GM12878 (cell line): Measurements from ENCODE around the gene DEPDC1B. TPM values are rescaled to one million over a fixed set of nuclear protein-coding genes. Genes with fewer than 3 reads are reported as not detected.

Experiments used
- ATAC-seq: fragments of 200-7000 bp; cut with Tn5 transposase; 3 replicates; pipeline ENCODE4 v1.9.1; 2020; ENCODE audit warnings: mild to moderate bottlenecking, moderate library complexity
- BruUV-seq: library from RNA; stranded (reverse); fragments of 400-500 nt; replicated peaks from 2 replicates; lab custom pipeline; 2021; lab: Mats Ljungman, UMichigan
- CTCF ChIA-PET: fragments of 300-600 bp; sonication (Branson Sonifier 250); formaldehyde crosslinking; extraction: SDS; loops from one replicate; lab custom pipeline; 2021; ENCODE audit warnings: inconsistent platforms; lab: Yijun Ruan, JAX
- POLR2A ChIA-PET: fragments of 350-600 bp; formaldehyde crosslinking; extraction: SDS; loops from one replicate; lab custom pipeline; 2021; ENCODE audit warnings: inconsistent platforms; lab: Charles Lee
- RAD21 ChIA-PET: fragments of 300-600 bp; sonication (Branson Sonifier 250); formaldehyde crosslinking; loops from one replicate; lab custom pipeline; 2023; ENCODE audit warnings: antibody characterized with exemption; ENCODE audit not compliant: unreplicated experiment; lab: Charles Lee
- SMC1A ChIA-PET: fragments of 300-600 bp; sonication (Branson Sonifier 250); formaldehyde crosslinking; loops from one replicate; lab custom pipeline; 2023; ENCODE audit not compliant: unreplicated experiment, uncharacterized antibody; lab: Charles Lee
- DNase-seq: peaks from one replicate; pipeline ENCODE4 v3.0.0-alpha.2; 2011; ENCODE audit warnings: low read depth, low spot score
- FAIRE-seq: peaks from 3 replicates; lab custom pipeline; 2011; peaks lifted over from hg19 to GRCh38; lab: Jason Lieb, UNC
- H2AFZ ChIP-seq: 2 replicates; pipeline ENCODE4 v1.6.0; 2011; ENCODE audit warnings: low read depth, low read length, control low read depth; ENCODE audit not compliant: control insufficient read depth
- H3K27ac ChIP-seq: 2 replicates; pipeline ENCODE4 v1.5.1; 2011; ENCODE audit warnings: control low read depth; ENCODE audit not compliant: control insufficient read depth, insufficient read depth
- H3K27me3 ChIP-seq, 2 experiments: replicated peaks in 1 of 2; 2 replicates each; pipeline versions ENCODE4 v1.6.0 to v1.6.1; 2011; ENCODE audit warnings: low read length in 1 of 2; ENCODE audit not compliant: control insufficient read depth in 2 of 2, insufficient read depth in 2 of 2
- H3K36me3 ChIP-seq, 2 experiments: 2 replicates each; pipeline ENCODE4 v1.5.1; 2011; ENCODE audit warnings: low read length in 1 of 2; ENCODE audit not compliant: control insufficient read depth in 2 of 2, insufficient read depth in 2 of 2
- H3K4me1 ChIP-seq: 2 replicates; pipeline ENCODE4 v1.6.1; 2011; ENCODE audit warnings: mild to moderate bottlenecking, low read length, moderate library complexity, mixed read lengths; ENCODE audit not compliant: control insufficient read depth, insufficient read depth
- H3K4me2 ChIP-seq: 2 replicates; pipeline ENCODE4 v1.6.0; 2011; ENCODE audit warnings: control low read depth; ENCODE audit not compliant: control insufficient read depth, insufficient read depth
- H3K4me3 ChIP-seq: fragments of 200-600 bp; sonication (generic); 2 replicates; pipeline ENCODE4 v1.5.1; 2016
- H3K79me2 ChIP-seq: 2 replicates; pipeline ENCODE4 v1.6.0; 2011; ENCODE audit warnings: low read length; ENCODE audit not compliant: control insufficient read depth, insufficient read depth
- H3K9ac ChIP-seq: 2 replicates; pipeline ENCODE4 v1.8.0; 2011; ENCODE audit warnings: low read length, control low read depth, mixed read lengths; ENCODE audit not compliant: control insufficient read depth, insufficient read depth
- H3K9me3 ChIP-seq: replicated peaks from 3 replicates; pipeline ENCODE4 v1.5.1; 2011; ENCODE audit warnings: mild to moderate bottlenecking, low read length; ENCODE audit not compliant: control insufficient read depth, insufficient read depth
- H4K20me1 ChIP-seq: 2 replicates; pipeline ENCODE4 v1.6.0; 2011; ENCODE audit not compliant: control insufficient read depth, insufficient read depth
- MEF2B ChIP-seq: fragments of 450-650 bp; IDR thresholded peaks from 2 replicates; pipeline ENCODE4 v1.6.1; 2018; ENCODE audit warnings: mild to moderate bottlenecking, moderate library complexity; ENCODE audit not compliant: partially characterized antibody, poor library complexity, severe bottlenecking
- POLR2AphosphoS5 ChIP-seq: IDR thresholded peaks from 2 replicates; pipeline ENCODE4 v1.6.1; 2011; ENCODE audit warnings: mild to moderate bottlenecking, low read length, inconsistent platforms
- RCOR1 ChIP-seq: conservative IDR thresholded peaks from 2 replicates; pipeline ENCODE4 v1.6.1; 2012; ENCODE audit warnings: low read depth, low read length, improper control_type of control experiment
- SMC3 ChIP-seq: IDR thresholded peaks from 2 replicates; pipeline ENCODE4 v1.6.1; 2011; ENCODE audit warnings: low read length, improper control_type of control experiment, borderline replicate concordance
- SPI1 ChIP-seq: IDR thresholded peaks from 2 replicates; pipeline ENCODE4 v1.6.1; 2011; ENCODE audit warnings: low read depth, mild to moderate bottlenecking, low read length, moderate library complexity, borderline replicate concordance; ENCODE audit not compliant: insufficient read depth
- SUZ12 ChIP-seq: fragments of 200-600 bp; sonication (generic); IDR thresholded peaks from one replicate; pipeline ENCODE4 v1.6.1; 2018; ENCODE audit warnings: antibody characterized with exemption, mild to moderate bottlenecking; ENCODE audit not compliant: unreplicated experiment
- TCF3 ChIP-seq: IDR thresholded peaks from 2 replicates; pipeline ENCODE4 v1.6.1; 2012; ENCODE audit warnings: low read depth, mild to moderate bottlenecking, low read length, borderline replicate concordance; ENCODE audit not compliant: insufficient read depth
- ZNF384 ChIP-seq: IDR thresholded peaks from 2 replicates; pipeline ENCODE4 v1.6.1; 2012; ENCODE audit warnings: low read depth, mild to moderate bottlenecking, low read length, improper control_type of control experiment, borderline replicate concordance
- ZZZ3 ChIP-seq: IDR thresholded peaks from 2 replicates; pipeline ENCODE4 v1.6.1; 2011; ENCODE audit warnings: low read depth; ENCODE audit not compliant: control insufficient read depth, insufficient read length
- WGBS: methylation state at CpG from one replicate; pipeline ENCODE4 v1.1.6; 2016; ENCODE audit warnings: low lambda C conversion rate; ENCODE audit not compliant: insufficient replicate concordance, insufficient coverage; ENCODE audit errors: missing lambda C conversion rate; 5-methylcytosine and 5-hydroxymethylcytosine counted together
- in situ Hi-C: fragments of 300-500 bp; cut with MboI; formaldehyde crosslinking; loops from 9 replicates; pipeline ENCODE4 v1.14.3; 2018; ENCODE audit warnings: mixed read lengths
- intact Hi-C: fragments of 100-400 bp; cut with micrococcal nuclease; formaldehyde crosslinking; loops from one replicate; pipeline ENCODE4 v1.14.2; 2022; ENCODE audit not compliant: unreplicated experiment
- polyA plus RNA-seq, 11 experiments: library from polyadenylated mRNA; depleted of rRNA in 4 of 11; unstranded in 6 of 11; stranded (reverse) in 5 of 11; fragments of >200 nt; fragmentation: Nextera tagmentation in 4 of 11; fragmentation: Illumina TruSeq in 1 of 11; extraction: Ambion mirVana in 4 of 11; extraction: Trizol in 1 of 11; gene quantifications; 1 replicate in 1 of 11; 2 replicates in 10 of 11; pipeline versions ENCODE4 v1.2.1 to v1.2.3, GENCODE V29; 2011 to 2016; ENCODE audit warnings: inconsistent platforms in 2 of 11, missing spikeins in 2 of 11, low read depth in 1 of 11
- total RNA-seq, 4 experiments: library from RNA; depleted of rRNA in 3 of 4; stranded (reverse); fragments of >200 nt in 3 of 4; fragmentation: Illumina TruSeq in 1 of 4; extraction: Trizol in 1 of 4; gene quantifications; 2 replicates each; pipeline versions ENCODE4 v1.2.1 to v1.2.3, GENCODE V29; 2013 to 2021
- TF ChIP-seq, protein P1 (sequence below): IDR thresholded peaks from 2 replicates; pipeline ENCODE4 v1.6.1; 2012; ENCODE audit warnings: improper control_type of control experiment, low read depth, low read length; ENCODE audit not compliant: insufficient replicate concordance
- TF ChIP-seq, protein P2 (sequence below): fragments of 450-650 bp; IDR thresholded peaks from 2 replicates; pipeline ENCODE4 v1.6.1; 2017; ENCODE audit warnings: borderline replicate concordance

The DEPDC1B gene
- total and polyA plus RNA-seq, 10 of the 15 experiments (the other 5 are each of a cell fraction or from before 2014, with no cell fraction given), result 29.7 to 56.5 (median 35.5) TPM

DNA sequence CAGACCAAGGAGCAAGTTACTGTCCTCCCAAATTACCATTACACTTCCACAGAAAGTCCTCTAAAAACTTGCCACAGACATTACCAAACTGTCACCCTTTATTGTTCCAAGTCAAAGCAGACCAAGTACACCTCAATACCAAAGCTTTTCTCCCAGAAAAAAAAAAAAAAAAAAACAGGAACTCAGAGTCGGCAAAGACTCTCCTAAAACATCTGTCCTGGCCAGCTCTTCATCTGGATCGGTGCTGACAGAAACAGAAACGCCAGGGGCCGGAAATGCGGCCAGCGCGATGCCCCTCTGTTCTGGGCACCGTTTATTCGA, 718 bp downstream of the DEPDC1B start:
- TF ChIP-seq SUZ12 (no peak), ZNF384 (0 out of 2 replicates have a peak, but pooled peaks have one; percentile 33), SMC3 (no peak), TCF3 (no peak), POLR2AphosphoS5 (no peak), ZZZ3 (no peak), SPI1 (peak; percentile 10; the same call in 1 of the 2 replicates), RCOR1 (no peak), MEF2B (no peak)
- TF ChIP-seq, protein P1, sequence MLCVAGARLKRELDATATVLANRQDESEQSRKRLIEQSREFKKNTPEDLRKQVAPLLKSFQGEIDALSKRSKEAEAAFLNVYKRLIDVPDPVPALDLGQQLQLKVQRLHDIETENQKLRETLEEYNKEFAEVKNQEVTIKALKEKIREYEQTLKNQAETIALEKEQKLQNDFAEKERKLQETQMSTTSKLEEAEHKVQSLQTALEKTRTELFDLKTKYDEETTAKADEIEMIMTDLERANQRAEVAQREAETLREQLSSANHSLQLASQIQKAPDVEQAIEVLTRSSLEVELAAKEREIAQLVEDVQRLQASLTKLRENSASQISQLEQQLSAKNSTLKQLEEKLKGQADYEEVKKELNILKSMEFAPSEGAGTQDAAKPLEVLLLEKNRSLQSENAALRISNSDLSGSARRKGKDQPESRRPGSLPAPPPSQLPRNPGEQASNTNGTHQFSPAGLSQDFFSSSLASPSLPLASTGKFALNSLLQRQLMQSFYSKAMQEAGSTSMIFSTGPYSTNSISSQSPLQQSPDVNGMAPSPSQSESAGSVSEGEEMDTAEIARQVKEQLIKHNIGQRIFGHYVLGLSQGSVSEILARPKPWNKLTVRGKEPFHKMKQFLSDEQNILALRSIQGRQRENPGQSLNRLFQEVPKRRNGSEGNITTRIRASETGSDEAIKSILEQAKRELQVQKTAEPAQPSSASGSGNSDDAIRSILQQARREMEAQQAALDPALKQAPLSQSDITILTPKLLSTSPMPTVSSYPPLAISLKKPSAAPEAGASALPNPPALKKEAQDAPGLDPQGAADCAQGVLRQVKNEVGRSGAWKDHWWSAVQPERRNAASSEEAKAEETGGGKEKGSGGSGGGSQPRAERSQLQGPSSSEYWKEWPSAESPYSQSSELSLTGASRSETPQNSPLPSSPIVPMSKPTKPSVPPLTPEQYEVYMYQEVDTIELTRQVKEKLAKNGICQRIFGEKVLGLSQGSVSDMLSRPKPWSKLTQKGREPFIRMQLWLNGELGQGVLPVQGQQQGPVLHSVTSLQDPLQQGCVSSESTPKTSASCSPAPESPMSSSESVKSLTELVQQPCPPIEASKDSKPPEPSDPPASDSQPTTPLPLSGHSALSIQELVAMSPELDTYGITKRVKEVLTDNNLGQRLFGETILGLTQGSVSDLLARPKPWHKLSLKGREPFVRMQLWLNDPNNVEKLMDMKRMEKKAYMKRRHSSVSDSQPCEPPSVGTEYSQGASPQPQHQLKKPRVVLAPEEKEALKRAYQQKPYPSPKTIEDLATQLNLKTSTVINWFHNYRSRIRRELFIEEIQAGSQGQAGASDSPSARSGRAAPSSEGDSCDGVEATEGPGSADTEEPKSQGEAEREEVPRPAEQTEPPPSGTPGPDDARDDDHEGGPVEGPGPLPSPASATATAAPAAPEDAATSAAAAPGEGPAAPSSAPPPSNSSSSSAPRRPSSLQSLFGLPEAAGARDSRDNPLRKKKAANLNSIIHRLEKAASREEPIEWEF, result no peak
- TF ChIP-seq, protein P2, sequence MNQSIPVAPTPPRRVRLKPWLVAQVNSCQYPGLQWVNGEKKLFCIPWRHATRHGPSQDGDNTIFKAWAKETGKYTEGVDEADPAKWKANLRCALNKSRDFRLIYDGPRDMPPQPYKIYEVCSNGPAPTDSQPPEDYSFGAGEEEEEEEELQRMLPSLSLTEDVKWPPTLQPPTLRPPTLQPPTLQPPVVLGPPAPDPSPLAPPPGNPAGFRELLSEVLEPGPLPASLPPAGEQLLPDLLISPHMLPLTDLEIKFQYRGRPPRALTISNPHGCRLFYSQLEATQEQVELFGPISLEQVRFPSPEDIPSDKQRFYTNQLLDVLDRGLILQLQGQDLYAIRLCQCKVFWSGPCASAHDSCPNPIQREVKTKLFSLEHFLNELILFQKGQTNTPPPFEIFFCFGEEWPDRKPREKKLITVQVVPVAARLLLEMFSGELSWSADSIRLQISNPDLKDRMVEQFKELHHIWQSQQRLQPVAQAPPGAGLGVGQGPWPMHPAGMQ, result no peak
- no peaks in the 10 kb centered on the region for H4K20me1 ChIP-seq
- H3K4me3 ChIP-seq, result peak overlapping the region; percentile 94
- ChIA-PET RAD21 (interaction anchor here (1.0 to 2.0 kb wide), 4 partner anchors 11 to 22 kb away, joined by 3 to 7 read pairs (median 6); no protein-coding TSS in a partner anchor), CTCF (interaction anchor here (0.9 to 6.9 kb wide), 9 partner anchors 9 to 126 kb away, joined by 3 to 99 read pairs (median 4); no protein-coding TSS in a partner anchor), POLR2A (interaction anchor here (0.6 to 2.2 kb wide), 9 partner anchors 8 to 974 kb away, joined by 3 to 8 read pairs (median 3); no protein-coding TSS in a partner anchor), SMC1A (interaction anchor here (0.6 to 3.2 kb wide), 8 partner anchors 10 to 960 kb away, joined by 3 to 19 read pairs (median 4); no protein-coding TSS in a partner anchor)
- no peaks in the 10 kb centered on the region for H3K27me3 ChIP-seq
- no peaks in the 10 kb centered on the region for H3K4me1 ChIP-seq
- H3K9ac ChIP-seq, result peak overlapping the region; percentile 94
- H2AFZ ChIP-seq, result peak overlapping the region; percentile 98
- intact Hi-C loops (loop anchor here (5.0 to 10.0 kb wide), 3 partner anchors 123 to 466 kb away; partner anchors contain the start of genes ERCC8, NDUFAF2 and SMIM15), in situ Hi-C loops (loop anchor here (25.0 kb wide), 1 partner anchor 238 kb away; the partner anchor contains the start of genes ERCC8 and NDUFAF2)
- no TSS peak for BruUV-seq
- DNase-seq (no peak), FAIRE-seq (no peak), ATAC-seq (no peak)
- peaks cover 36% of the 10 kb centered on the region for H3K79me2 ChIP-seq
- H3K36me3 ChIP-seq, result peaks cover 0 to 5% of the 10 kb centered on the region in 2 experiments; a peak in 1 of 4 replicates
- H3K27ac ChIP-seq, result peak overlapping the region; percentile 89
- H3K4me2 ChIP-seq, result peak overlapping the region; percentile 89
- 0% methylated on average over 9 of the region's 9 CpGs for WGBS
- no peaks in the 10 kb centered on the region; the same call in 2 of the 3 replicates for H3K9me3 ChIP-seq
